Frontal cortex (tissue), 4 donors: ENCODE results near the gene TMEFF2. TPM values are rescaled to one million over a fixed set of nuclear protein-coding genes. Genes with fewer than 3 reads are reported as not detected.
A peak's percentile ranks its signal among the peaks of the same experiment; 100 is the strongest.

Experiments used
- DNase-seq, 2 donors: peaks; one replicate each; pipeline ENCODE4 v3.0.0; 2012; ENCODE audit warnings: low spot score in 2 of 2
- FAIRE-seq: peaks from 2 replicates; lab custom pipeline; 2012; peaks lifted over from hg19 to GRCh38; lab: Jason Lieb, UNC
- total RNA-seq: library from RNA; depleted of rRNA; stranded (reverse); fragments of >200 nt; gene quantifications from one replicate; pipeline ENCODE4 v1.2.3, GENCODE V29; 2014
- donor health status: control.
- donor health status: control.
- donor health status: control.

TMEFF2 gene
- total RNA-seq = 37.5 TPM

DNA sequence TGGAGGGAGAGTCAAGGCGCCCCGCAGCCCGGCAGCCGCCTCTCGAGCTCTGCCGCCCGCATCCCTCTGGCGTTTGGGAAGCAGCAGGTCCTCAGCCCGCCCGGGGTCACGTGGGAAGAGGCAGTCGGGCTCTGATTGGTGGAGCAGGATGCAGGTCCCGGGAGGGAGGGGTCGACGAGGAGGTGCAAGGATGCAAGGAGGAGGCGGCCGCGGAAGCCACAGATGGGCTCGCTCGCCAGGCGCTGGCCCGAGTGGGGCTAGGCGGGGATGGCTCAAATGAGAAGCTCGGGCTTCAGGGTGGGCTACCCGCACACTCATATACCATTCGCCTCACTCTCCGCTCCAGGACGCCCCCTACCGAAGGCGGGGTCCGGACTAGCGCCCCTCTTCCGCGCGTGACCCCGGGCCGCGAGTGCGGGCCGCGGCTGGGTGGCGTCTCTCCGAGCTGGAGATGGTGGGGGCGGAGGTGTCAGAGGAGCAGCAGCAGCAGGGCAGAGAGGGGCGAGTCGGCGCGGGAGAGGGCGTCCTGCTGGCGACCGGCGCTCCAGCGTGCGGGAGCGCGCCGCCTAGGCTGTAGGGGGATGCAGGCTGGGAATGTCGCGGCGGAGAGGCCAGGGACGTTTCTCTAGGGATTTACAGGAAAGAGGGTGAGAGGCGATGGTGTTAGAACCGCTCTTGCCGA lies at the start of gene TMEFF2:
TMEFF2 (minus strand) TSS at position 68 of the 682 bp plus-strand sequence. CDS start 409 bp downstream, outside the sequence.
- no peak for FAIRE-seq

DNA sequence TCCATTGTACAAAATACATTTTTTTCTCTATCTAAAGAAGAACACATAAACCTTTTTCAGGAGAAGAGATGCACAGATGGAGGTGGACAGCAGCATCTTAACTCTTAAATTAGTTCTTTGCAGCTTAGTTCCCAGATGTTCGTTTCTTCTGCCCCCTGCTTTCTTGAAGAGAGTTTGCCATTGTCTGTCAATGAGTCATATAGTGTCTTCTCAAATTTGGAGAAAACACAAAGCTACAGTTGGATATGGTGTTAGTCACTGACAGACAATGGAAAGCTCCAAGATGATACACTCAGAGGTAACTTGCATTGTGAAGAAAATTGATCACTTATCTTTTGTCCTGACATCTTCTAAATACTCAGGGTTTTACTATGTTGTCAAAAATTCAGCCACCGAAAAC lies 48.8 kb upstream of the TMEFF2 start:
- DNase-seq (no peak), FAIRE-seq (no peak)

More for the DNA sequence above, at the start of gene TMEFF2:
- DNase-seq = peak; percentile 89 to 92

DNA sequence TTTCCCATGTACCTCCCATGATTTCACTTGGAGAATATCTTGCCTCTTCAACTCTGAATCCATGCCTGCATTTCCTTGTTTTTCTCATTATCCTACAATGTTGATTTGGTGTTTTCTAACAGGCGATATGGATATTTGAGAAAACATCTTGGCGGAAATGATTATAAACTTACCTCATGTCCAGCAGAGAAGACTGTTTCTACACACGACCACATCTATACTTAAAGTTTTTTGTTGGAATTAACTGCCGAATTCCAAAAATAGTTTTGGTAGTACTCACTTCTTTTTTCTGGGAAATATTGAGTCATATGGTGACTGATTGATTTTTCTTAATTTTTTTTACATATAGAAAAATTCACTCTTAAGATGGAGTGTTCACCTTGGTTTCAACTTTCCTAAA lies 41.4 kb upstream of the TMEFF2 start:
- no peak for FAIRE-seq
- no peak for DNase-seq

DNA sequence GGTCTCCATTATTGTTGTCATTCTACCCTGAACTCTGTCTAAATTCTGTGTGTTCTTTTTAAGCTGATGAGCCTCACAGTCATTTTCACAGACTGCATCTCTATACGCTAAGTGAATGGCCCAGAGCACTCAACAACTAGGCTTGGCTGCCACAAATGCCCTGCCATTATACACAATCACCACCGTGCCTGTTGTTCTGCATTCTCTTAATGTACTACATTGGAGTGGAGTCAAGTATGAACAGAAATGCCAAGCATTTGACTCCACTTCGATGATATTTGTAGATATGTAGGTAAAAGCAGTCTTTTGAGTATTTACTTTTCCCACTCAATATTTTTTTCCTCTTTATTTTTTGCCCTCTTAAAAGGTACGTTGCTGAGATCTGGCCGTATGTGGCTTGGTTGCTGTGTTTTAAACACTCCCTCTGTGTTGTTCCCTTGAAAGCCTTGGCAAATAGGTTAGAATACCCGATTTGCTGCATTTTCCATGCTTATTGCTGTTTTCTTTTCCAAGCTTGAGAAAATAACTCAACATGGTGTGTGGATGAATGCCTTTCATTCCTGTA lies 36.2 kb upstream of the TMEFF2 start:
- FAIRE-seq (no peak), DNase-seq (no peak)

DNA sequence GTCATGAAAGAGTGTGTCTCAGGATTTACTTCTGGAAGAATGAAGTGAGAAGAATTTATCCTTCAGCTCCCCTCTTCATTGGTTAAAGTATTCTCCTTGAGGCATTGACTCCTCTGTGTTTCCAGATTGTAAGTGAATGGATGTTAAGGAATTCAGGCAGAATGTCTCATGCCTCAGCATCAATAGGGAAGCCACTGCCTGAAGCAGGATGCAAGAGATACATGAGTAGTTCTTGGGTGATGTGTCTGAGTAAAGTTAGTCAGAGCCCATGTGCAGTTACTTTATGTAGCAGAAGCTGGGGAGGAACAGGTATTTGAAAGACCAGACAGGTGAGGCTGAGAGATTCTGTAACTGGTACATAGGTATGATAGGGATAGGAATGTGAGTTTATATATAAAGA lies 34.0 kb upstream of the TMEFF2 start:
- FAIRE-seq (no peak), DNase-seq (no peak)

GRCh38 chr2:192218970-192219369 lies 24.2 kb upstream of the TMEFF2 start:
- no peak for DNase-seq
- FAIRE-seq = no peak

- DNase-seq (no peak), FAIRE-seq (no peak)
Measured at GRCh38 chr2:192218377-192218776, 23.6 kb upstream of the TMEFF2 start.

- DNase-seq (no peak), FAIRE-seq (no peak)
Measured at GRCh38 chr2:192216336-192216735, 21.6 kb upstream of the TMEFF2 start.

DNA sequence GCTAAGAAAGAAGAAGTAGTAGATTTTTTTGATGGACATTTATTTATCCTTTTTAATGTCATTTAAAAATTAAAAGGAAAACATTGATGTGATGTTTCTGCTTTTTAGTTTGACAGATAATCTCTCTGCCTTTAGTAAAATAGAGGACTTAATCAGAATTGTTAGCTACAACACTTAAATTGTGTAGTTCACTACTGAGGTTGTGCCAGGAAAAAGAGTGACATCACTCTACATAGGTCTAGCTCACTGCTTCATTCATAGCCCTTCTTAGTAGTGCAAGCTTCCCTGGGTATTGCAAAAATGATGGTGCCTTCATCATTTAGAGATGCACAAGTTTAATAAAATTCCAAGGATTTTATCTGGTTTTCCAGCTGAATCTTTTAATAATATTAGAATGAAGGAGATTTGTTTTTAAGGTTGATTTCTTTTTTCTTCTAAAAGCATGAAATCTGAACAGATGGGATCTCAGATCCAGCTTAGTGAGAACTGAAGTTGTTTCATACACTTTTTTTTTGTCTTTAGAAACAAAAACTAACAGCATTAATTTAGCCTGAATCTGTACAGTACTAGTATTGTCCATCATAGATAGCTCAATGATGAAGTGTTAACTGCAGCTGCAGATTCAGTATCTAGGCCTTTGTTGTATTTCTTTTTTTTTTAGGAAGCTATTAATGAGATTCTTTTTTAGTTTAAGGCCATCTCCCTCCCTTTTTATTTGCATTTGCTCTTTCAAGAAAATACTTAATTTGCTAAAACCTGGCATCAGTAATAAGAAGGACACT lies 20.6 kb upstream of the TMEFF2 start:
- FAIRE-seq (peak; percentile 8), DNase-seq (no peak)

DNA sequence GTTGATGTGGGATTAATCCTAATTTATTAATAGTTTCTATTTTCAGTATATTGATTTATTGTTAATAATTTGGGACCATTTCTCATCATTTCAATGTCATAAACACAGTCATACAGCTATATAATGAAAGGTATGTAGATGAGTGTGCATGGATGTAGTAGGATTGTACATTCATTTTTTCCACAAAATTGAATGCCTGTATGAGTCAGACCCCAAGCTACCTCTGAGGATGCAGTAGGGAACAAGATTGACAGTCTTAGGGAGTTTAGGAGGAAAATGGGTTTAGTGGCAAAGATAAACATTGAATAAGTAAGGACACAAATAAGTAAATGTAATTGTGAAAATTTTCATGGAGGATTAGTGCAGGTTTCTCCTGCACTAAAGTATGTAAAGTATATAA lies 14.1 kb upstream of the TMEFF2 start:
- FAIRE-seq (no peak), DNase-seq (no peak)

DNA sequence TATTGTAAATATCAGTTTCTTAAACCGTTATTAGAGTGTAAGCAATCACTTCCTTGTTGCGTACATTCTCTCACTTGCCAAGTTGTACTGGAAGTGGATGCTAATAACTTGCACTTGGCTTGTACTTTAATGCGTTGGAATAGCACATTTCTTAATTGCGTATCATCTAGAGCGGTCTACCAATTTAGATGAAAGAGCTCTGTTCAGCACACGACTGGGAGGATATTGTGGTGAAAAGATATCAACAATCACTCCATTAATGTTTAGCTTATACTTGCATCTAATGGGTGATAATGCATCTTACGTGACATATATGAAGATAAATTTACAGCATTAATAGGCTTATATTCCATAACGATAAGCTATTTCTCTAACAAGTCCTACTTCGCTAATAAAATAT lies 11.7 kb upstream of the TMEFF2 start:
- DNase-seq (no peak), FAIRE-seq (no peak)

DNA sequence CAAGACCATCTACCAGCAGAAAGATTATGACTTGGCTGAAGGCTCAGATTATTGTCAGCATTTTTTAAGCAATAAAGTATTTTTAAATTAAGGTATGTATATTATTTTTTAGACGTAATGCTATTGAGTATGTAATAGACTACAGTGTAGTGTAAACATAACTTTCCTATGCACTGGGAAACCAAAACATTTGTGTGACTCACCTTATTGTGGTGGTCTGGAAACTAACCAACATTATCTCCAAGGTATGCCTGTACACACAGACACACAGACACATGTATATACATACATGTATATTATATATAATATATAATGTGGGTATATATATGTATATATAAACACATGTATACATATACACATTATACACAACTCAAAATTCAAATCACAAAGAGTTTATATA lies 9.1 kb upstream of the TMEFF2 start:
- FAIRE-seq = no peak
- DNase-seq = no peak

DNA sequence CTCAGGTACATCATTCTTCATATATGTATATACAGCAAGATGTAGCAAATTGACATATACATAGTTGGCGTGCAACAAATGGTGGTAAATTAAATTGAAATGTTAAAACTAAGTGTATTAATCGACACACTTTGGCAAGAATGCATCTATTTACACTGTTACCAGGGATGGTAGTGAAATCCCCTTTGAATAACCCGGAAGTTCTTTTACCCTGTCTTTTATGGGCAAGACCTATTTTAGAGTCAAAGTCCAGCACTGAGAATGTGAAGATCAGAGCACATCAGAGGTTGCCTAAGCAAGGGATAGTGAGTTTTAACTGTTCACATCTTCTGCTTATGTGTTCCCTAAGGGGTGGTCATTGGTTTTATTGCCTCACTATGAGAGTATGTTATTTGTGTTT lies 7.6 kb upstream of the TMEFF2 start:
- FAIRE-seq (no peak), DNase-seq (no peak)

- peak; percentile 50 for FAIRE-seq
- no peak for DNase-seq
Measured at GRCh38 chr2:192201116-192201515, 6.4 kb upstream of the TMEFF2 start.

- DNase-seq (peak in 1 of 2 donors; percentile 44), FAIRE-seq (peak; percentile 50)
Measured at GRCh38 chr2:192197357-192197756, 2.6 kb upstream of the TMEFF2 start.

GRCh38 chr2:192196421-192197194 lies 1.9 kb upstream of the TMEFF2 start:
- FAIRE-seq (no peak), DNase-seq (no peak)

DNA sequence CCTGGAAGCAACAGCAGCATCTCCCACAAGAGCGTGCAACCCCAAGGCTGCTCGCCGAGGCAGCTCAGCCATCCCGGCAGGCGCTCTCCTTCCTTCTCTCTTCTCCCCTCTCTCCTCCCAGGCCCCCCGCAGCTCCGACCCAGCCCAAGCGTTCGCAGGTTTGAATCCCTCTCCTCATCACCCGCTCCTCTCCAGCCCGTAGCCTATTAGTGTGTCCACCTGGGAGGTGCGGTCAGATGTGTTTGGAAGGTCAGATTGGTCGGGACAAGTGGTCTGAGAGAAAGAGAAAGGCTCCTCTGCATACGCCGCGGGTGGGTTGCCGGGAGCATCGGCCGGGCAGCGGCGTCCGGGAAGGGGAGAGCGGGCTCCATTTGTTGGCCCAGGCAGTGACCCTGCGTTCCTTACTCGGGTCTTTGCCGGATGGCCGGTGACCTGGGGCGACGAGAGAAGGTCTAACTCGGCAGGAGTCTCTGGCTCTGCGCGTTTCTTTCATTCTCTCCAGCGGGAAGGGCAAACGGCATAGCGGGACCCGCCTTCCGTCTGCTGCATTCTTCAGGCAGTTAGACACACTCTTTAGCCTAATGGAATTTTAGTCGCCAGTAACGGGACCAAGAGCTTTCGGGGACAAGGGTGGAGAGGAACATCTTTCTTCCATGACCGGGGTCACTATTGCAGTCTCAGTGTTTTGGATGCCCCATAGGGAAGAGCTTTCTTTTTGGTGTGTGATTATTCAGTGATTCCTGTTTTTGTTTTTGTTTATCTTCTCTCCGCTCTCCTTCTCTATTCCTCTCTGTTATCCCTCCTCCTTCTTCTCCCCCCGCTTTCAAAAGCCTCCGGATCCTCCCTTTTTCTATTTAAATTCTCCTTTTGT lies 1.1 kb upstream of the TMEFF2 start:
- FAIRE-seq (no peak), DNase-seq (peak; percentile 12 to 30)

GRCh38 chr2:192194265-192194865 lies 368 bp downstream of the TMEFF2 start:
- DNase-seq = no peak
- FAIRE-seq = no peak

- FAIRE-seq (peak; percentile 50), DNase-seq (no peak)
Measured at GRCh38 chr2:192190474-192190873, 4.3 kb downstream of the TMEFF2 start.
